ENCODE data around the gene NMRAL1. TPM values are rescaled to one million over a fixed set of nuclear protein-coding genes. Genes with fewer than 3 reads are reported as not detected.

The NMRAL1 gene
- total RNA-seq, 4 donors from 2014 or later: 55.5 to 61.8 (median 57.7) TPM

DNA sequence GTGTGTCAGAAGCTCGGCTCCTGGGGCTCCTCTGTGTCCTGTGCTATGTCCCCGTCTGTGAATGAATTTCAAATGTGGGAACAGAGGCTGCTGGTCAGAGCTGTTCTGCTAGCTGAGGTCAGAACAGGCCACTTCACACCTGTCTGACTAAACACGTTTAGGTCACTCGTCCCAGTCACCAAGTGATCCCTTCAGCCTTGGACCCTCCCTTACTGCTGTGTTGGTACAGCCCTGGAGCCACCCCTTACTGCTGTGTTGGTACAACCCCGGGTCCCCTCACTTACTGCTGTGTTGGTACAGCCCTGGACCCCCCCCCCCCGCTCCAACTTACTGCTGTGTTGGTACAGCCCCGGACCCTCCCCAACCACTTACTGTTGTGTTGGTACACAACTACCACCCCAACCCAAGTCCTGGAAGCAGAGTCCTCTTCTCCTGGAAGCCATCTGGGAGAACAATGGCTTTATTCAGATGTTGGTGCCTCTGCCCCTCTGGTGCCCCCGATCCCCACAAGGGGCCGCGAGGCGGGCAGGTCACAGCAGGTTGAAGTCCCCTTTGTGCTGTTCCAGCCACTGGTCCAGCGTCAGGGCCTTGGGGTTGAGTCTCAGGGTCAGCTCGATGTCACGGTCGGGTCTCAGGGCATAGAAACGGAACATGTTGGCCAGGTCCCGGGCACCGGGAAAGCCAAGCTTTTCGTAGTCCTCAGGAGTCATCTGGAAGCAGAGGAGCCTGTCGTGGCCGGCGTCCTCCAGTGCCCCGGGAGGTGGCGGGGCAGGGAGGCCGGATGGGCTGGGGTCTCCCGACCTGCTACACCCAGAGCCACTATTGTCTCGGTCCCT, 13.0 kb downstream of the NMRAL1 start:
- no peak for TF ChIP-seq EP300 (IDR thresholded peaks at IDR 0.05)
- no peak for TF ChIP-seq CTCF (IDR thresholded peaks at IDR 0.05)
- no peak for TF ChIP-seq POLR2A (IDR thresholded peaks at IDR 0.05)
- Histone ChIP-seq H3K4me3 (no peak overlapping the region), H3K9me3 (no peaks in the 10 kb centered on the region), H3K36me3 (peaks cover 0 to 88% (median 8%) of the 10 kb centered on the region in 3 donors), H3K27me3 (no peaks in the 10 kb centered on the region), H3K4me1 (peaks cover 0 to 16% (median 6%) of the 10 kb centered on the region in 4 donors), H3K27ac (peak overlapping the region in 2 of 4 donors; percentile 20 to 38)
- 50 to 58% methylated on average over 22 to 23 of the region's 27 CpGs for WGBS, 2 donors
- DNase-seq (ENCODE audit: low spot score in 2 of 2): no peak

DNA sequence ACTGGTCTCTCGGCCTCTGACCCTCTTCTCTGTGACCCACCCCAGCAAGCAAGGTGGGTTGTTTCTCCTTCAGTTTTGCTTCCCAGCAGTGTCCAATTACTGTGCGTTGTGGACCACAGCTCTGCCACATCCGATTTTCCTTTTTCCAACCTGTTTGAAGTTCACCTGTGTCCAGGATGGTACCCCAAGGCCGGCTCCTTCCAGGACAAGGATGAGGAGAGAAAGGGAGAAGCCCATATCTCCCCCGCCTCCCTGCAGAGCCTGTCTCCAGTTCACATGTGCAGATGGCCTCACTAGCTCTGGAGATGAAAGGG, 13.5 kb downstream of the NMRAL1 start:
- Histone ChIP-seq H3K4me1 (peaks cover 0 to 16% (median 6%) of the 10 kb centered on the region in 4 donors), H3K36me3 (peaks cover 0 to 88% (median 12%) of the 10 kb centered on the region in 3 donors), H3K27me3 (no peaks in the 10 kb centered on the region), H3K9me3 (no peaks in the 10 kb centered on the region), H3K4me3 (no peak overlapping the region), H3K27ac (peak overlapping the region in 1 of 4 donors; percentile 20)
- WGBS, 2 donors: 73 to 75% methylated on average over 5 of the region's 5 CpGs
- no peak for DNase-seq (ENCODE audit: low spot score in 2 of 2)
- TF ChIP-seq EP300 (IDR thresholded peaks at IDR 0.05) (no peak), CTCF (IDR thresholded peaks at IDR 0.05) (no peak), POLR2A (IDR thresholded peaks at IDR 0.05) (no peak)

DNA sequence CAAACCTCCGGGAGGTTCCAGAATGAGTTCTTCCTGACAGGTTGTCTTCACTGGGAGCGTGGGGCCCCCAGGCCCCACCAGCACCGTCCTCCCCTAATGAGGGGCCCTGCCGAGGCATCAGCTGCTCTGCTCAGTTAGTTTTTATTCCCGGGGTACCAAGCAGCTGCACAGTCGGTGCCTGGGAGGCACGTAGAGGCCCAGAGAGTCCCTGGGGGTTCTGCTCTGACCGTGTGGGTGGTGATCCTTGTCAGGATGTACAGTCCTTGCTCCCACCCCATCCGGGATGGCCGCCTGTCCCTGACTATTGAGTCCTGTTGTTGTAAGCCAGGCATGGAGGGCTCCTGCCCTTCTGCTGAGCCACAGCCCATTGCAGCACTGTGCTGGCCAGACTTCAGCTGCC, 18.5 kb downstream of the NMRAL1 start:
- H3K36me3 ChIP-seq: peaks cover 0 to 89% (median 15%) of the 10 kb centered on the region in 3 donors
- TF ChIP-seq EP300 (IDR thresholded peaks at IDR 0.05): no peak
- TF ChIP-seq POLR2A (IDR thresholded peaks at IDR 0.05): no peak
- TF ChIP-seq CTCF (IDR thresholded peaks at IDR 0.05): no peak
- peaks cover 0 to 11% (median 6%) of the 10 kb centered on the region in 4 donors for H3K4me1 ChIP-seq
- H3K27me3 ChIP-seq: no peaks in the 10 kb centered on the region
- 57 to 66% methylated on average over 9 to 10 of the region's 10 CpGs for WGBS, 2 donors
- no peaks in the 10 kb centered on the region for H3K9me3 ChIP-seq
- H3K4me3 ChIP-seq: no peak overlapping the region
- no peak overlapping the region for H3K27ac ChIP-seq
- DNase-seq (ENCODE audit: low spot score in 2 of 2): no peak

- Histone ChIP-seq H3K27me3 (no peaks in the 10 kb centered on the region), H3K4me3 (no peak overlapping the region), H3K4me1 (peaks cover 0 to 11% (median 6%) of the 10 kb centered on the region in 4 donors), H3K27ac (no peak overlapping the region), H3K9me3 (no peaks in the 10 kb centered on the region), H3K36me3 (peaks cover 0 to 95% (median 24%) of the 10 kb centered on the region in 3 donors)
- no peak for DNase-seq (ENCODE audit: low spot score in 2 of 2)
- WGBS, 2 donors: 91 to 94% methylated on average over 10 to 13 of the region's 14 CpGs
- no peak for TF ChIP-seq EP300 (IDR thresholded peaks at IDR 0.05)
- no peak for TF ChIP-seq POLR2A (IDR thresholded peaks at IDR 0.05)
Measured at GRCh38 chr16:4455081-4455480, 19.3 kb downstream of the NMRAL1 start.

- no peak for TF ChIP-seq EP300 (IDR thresholded peaks at IDR 0.05)
- TF ChIP-seq POLR2A (IDR thresholded peaks at IDR 0.05): no peak
- no peak for TF ChIP-seq CTCF (IDR thresholded peaks at IDR 0.05)
- Histone ChIP-seq H3K36me3 (peaks cover 0 to 95% (median 29%) of the 10 kb centered on the region in 3 donors), H3K9me3 (no peaks in the 10 kb centered on the region), H3K4me3 (no peak overlapping the region), H3K4me1 (peaks cover 0 to 10% (median 6%) of the 10 kb centered on the region in 4 donors), H3K27ac (no peak overlapping the region), H3K27me3 (no peaks in the 10 kb centered on the region)
- 75 to 76% methylated on average over 9 of the region's 9 CpGs for WGBS, 2 donors
- DNase-seq (ENCODE audit: low spot score in 2 of 2): no peak
Measured at GRCh38 chr16:4454623-4455022, 19.8 kb downstream of the NMRAL1 start.
